SK-N-SH (cell line): ENCODE measurements around the gene HECTD4. TPM values are rescaled to one million over a fixed set of nuclear protein-coding genes. Genes with fewer than 3 reads are reported as not detected.

Experiments used
- CTCF ChIA-PET: fragments of 300-600, 350-600 bp; formaldehyde crosslinking; extraction: SDS; loops from one replicate; lab custom pipeline; 2021; lab: Yijun Ruan, JAX
- POLR2A ChIA-PET: fragments of 350-600 bp; sonication (Branson Sonifier 250); formaldehyde crosslinking; extraction: SDS; loops from one replicate; lab custom pipeline; 2020; ENCODE audit warnings: antibody characterized with exemption, inconsistent platforms; lab: Yijun Ruan, JAX
- DNase-seq: peaks from one replicate; pipeline ENCODE4 v3.0.0; 2012
- H2AFZ ChIP-seq: fragments of 200-600 bp; sonication (generic); 2 replicates; pipeline ENCODE4 v1.8.1; 2016; ENCODE audit warnings: antibody characterized with exemption, mild to moderate bottlenecking, low read depth
- H3F3A ChIP-seq: fragments of 200-600 bp; sonication (generic); replicated peaks from 2 replicates; pipeline ENCODE3; 2016; ENCODE audit warnings: antibody characterized with exemption, mild to moderate bottlenecking; ENCODE audit not compliant: insufficient read depth
- H3K27ac ChIP-seq, 2 experiments: fragments of 200-500 bp in 1 of 2; fragments of 200-600 bp in 1 of 2; sonication (Bioruptor generic) in 1 of 2; sonication (generic), shearing (Covaris generic) in 1 of 2; 2 replicates each; pipeline versions ENCODE4 v1.5.1 to v1.6.1; 2014 to 2016; ENCODE audit warnings: low read depth in 2 of 2, inconsistent platforms in 1 of 2, low read length in 1 of 2, mild to moderate bottlenecking in 1 of 2, mixed read lengths in 1 of 2
- H3K27me3 ChIP-seq: fragments of 200-600 bp; sonication (generic), shearing (Covaris generic); 2 replicates; pipeline ENCODE4 v1.6.1; 2016; ENCODE audit warnings: mixed run types; ENCODE audit not compliant: insufficient read depth
- H3K36me3 ChIP-seq, 2 experiments: fragments of 200-500 bp in 1 of 2; fragments of 200-600 bp in 1 of 2; sonication (Bioruptor generic) in 1 of 2; sonication (generic) in 1 of 2; replicated peaks in 1 of 2; 2 replicates each; pipeline versions ENCODE3 to v1.5.1; 2014 to 2016; ENCODE audit warnings: low read length in 1 of 2, mild to moderate bottlenecking in 1 of 2; ENCODE audit not compliant: insufficient read depth in 2 of 2, control insufficient read depth in 1 of 2
- H3K4me1 ChIP-seq, 2 experiments: fragments of 200-500 bp in 1 of 2; fragments of 200-600 bp in 1 of 2; sonication (Bioruptor generic) in 1 of 2; sonication (generic), shearing (Covaris generic) in 1 of 2; 2 replicates each; pipeline versions ENCODE4 v1.5.1 to v1.6.1; 2014 to 2016; ENCODE audit warnings: low read depth in 1 of 2, low read length in 1 of 2, mixed run types in 1 of 2; ENCODE audit not compliant: insufficient read depth in 2 of 2, control insufficient read depth in 1 of 2
- H3K4me2 ChIP-seq: fragments of 200-600 bp; sonication (generic), shearing (Covaris generic); 2 replicates; pipeline ENCODE4 v1.6.1; 2017; ENCODE audit warnings: mixed run types
- H3K4me3 ChIP-seq, 2 experiments: fragments of 200-500 bp in 1 of 2; fragments of 200-600 bp in 1 of 2; sonication (Bioruptor generic) in 1 of 2; sonication (generic), shearing (Covaris generic) in 1 of 2; 2 replicates each; pipeline versions ENCODE4 v1.5.1 to v1.8.1; 2014 to 2016; ENCODE audit warnings: low read depth in 2 of 2, inconsistent platforms in 1 of 2, low read length in 1 of 2, mild to moderate bottlenecking in 1 of 2, mixed read lengths in 1 of 2, moderate library complexity in 1 of 2
- H3K79me2 ChIP-seq: fragments of 200-600 bp; sonication (generic); 2 replicates; pipeline ENCODE4 v1.8.1; 2017; ENCODE audit warnings: mild to moderate bottlenecking; ENCODE audit not compliant: insufficient read depth
- H3K9ac ChIP-seq: fragments of 200-600 bp; sonication (generic); 2 replicates; pipeline ENCODE4 v1.6.1; 2017; ENCODE audit warnings: mixed run types
- H3K9me2 ChIP-seq: fragments of 200-600 bp; sonication (generic); 2 replicates; pipeline ENCODE4 v1.6.1; 2017; ENCODE audit warnings: mixed run types
- H3K9me3 ChIP-seq: fragments of 200-600 bp; sonication (generic); 2 replicates; pipeline ENCODE4 v1.6.1; 2017; ENCODE audit warnings: mixed run types, mild to moderate bottlenecking, moderate library complexity
- H4K20me1 ChIP-seq: fragments of 200-600 bp; sonication (generic); 2 replicates; pipeline ENCODE4 v1.6.1; 2017; ENCODE audit warnings: mild to moderate bottlenecking, mixed run types; ENCODE audit not compliant: insufficient read depth
- CTCF ChIP-seq: fragments of 200-600 bp; sonication (generic); IDR thresholded peaks from 2 replicates; pipeline ENCODE4 v1.6.1; 2017; ENCODE audit warnings: antibody characterized with exemption, mild to moderate bottlenecking, moderate library complexity
- FOSL2 ChIP-seq: IDR thresholded peaks from 2 replicates; pipeline ENCODE4 v1.4.0; 2012; ENCODE audit warnings: low read depth, mild to moderate bottlenecking, moderate library complexity, borderline replicate concordance
- FOXJ3 ChIP-seq: sonication (generic); formaldehyde crosslinking; IDR thresholded peaks from 2 replicates; pipeline ENCODE4 v1.5.1; 2020; ENCODE audit warnings: mild to moderate bottlenecking, missing genetic modification reagents
- GATA2 ChIP-seq: sonication (generic); formaldehyde crosslinking; IDR thresholded peaks from 2 replicates; pipeline ENCODE4 v1.5.0; 2020; ENCODE audit warnings: mild to moderate bottlenecking, missing genetic modification reagents
- IRF3 ChIP-seq: fragments of 150-350 bp; IDR thresholded peaks from 2 replicates; pipeline ENCODE4 v1.6.1; 2016; ENCODE audit warnings: mild to moderate bottlenecking, low read depth, low read length
- MAX ChIP-seq: IDR thresholded peaks from 2 replicates; pipeline ENCODE4 v1.4.0; 2012; ENCODE audit warnings: low read depth
- MEF2A ChIP-seq: IDR thresholded peaks from 2 replicates; pipeline ENCODE4 v1.4.0; 2012; ENCODE audit warnings: low read depth, borderline replicate concordance
- RAD21 ChIP-seq: IDR thresholded peaks from 2 replicates; pipeline ENCODE4 v1.6.1; 2012; ENCODE audit warnings: mild to moderate bottlenecking, low read length
- RCOR1 ChIP-seq: fragments of 150-350 bp; IDR thresholded peaks from 2 replicates; pipeline ENCODE4 v1.6.1; 2017; ENCODE audit warnings: antibody characterized with exemption, low read length
- REST ChIP-seq: IDR thresholded peaks from 2 replicates; pipeline ENCODE4 v1.6.1; 2012; ENCODE audit warnings: mild to moderate bottlenecking, low read depth, low read length, moderate library complexity
- SMC3 ChIP-seq: IDR thresholded peaks from 2 replicates; pipeline ENCODE4 v1.6.1; 2012; ENCODE audit warnings: low read depth, low read length, improper control_type of control experiment
- YY1 ChIP-seq: IDR thresholded peaks from 2 replicates; pipeline ENCODE4 v1.4.0; 2012; ENCODE audit warnings: low read depth, mild to moderate bottlenecking
- WGBS: methylation state at CpG from one replicate; pipeline ENCODE4 v1.1.6; 2017; ENCODE audit warnings: low lambda C conversion rate; 5-methylcytosine and 5-hydroxymethylcytosine counted together
- polyA plus RNA-seq, 3 experiments: library from polyadenylated mRNA; depleted of rRNA; stranded (reverse); fragments of >200 nt; gene quantifications; 2 replicates each; pipeline ENCODE4 v1.2.3, GENCODE V29; 2012

HECTD4 gene
- polyA plus RNA-seq, 1 of the 3 experiments (the other 2 are of a cell fraction): 14.6 TPM

- H3K9me3 ChIP-seq: no peaks in the 10 kb centered on the region
- no peaks in the 10 kb centered on the region for H3K79me2 ChIP-seq
- H3K27me3 ChIP-seq: no peaks in the 10 kb centered on the region
- WGBS: 95% methylated on average over 7 of the region's 7 CpGs
- H3K36me3 ChIP-seq: peaks cover 32 to 34% of the 10 kb centered on the region in 2 experiments
- no peaks in the 10 kb centered on the region; a peak in 1 of 4 replicates for H3K4me1 ChIP-seq
- no peaks in the 10 kb centered on the region for H4K20me1 ChIP-seq
- H3K27ac ChIP-seq: no peak overlapping the region
- no peaks in the 10 kb centered on the region for H3K9me2 ChIP-seq
- CTCF ChIA-PET: interaction anchor here (2.0 kb wide), 1 partner anchor 18 kb away, joined by 11 read pairs; no protein-coding TSS in a partner anchor
- TF ChIP-seq MEF2A (no peak), IRF3 (no peak), REST (no peak), GATA2 (no peak), MAX (no peak), CTCF (no peak), RAD21 (no peak), RCOR1 (no peak), FOXJ3 (CRISPR knock-in tag) (no peak), SMC3 (no peak), YY1 (no peak), FOSL2 (no peak)
- H2AFZ ChIP-seq: no peak overlapping the region
- H3K4me2 ChIP-seq: no peak overlapping the region
- H3K4me3 ChIP-seq: no peak overlapping the region
- no peak overlapping the region for H3K9ac ChIP-seq
- no peaks in the 10 kb centered on the region for H3F3A ChIP-seq
- POLR2A ChIA-PET: no interaction called here
- DNase-seq: no peak
Measured at GRCh38 chr12:112216223-112216622, 166.0 kb downstream of the HECTD4 start.
